AG09309 (cell line): ENCODE measurements around the gene RAI1.

Experiments
- DNase-seq: peaks from one replicate; pipeline ENCODE4 v3.0.0-alpha.2; 2010; ENCODE audit warnings: low read depth
- H3K4me3 ChIP-seq: 2 replicates; pipeline ENCODE4 v1.5.1; 2011; ENCODE audit warnings: mild to moderate bottlenecking, low read depth, low read length, moderate library complexity; ENCODE audit not compliant: control insufficient read depth
- CTCF ChIP-seq: IDR thresholded peaks from 2 replicates; pipeline ENCODE4 v1.5.1; 2011; ENCODE audit warnings: mild to moderate bottlenecking, low read depth, low read length, inconsistent platforms; ENCODE audit not compliant: insufficient read depth, control insufficient read depth; ENCODE audit errors: missing control alignments

RAI1 gene

GRCh38 chr17:17820463-17821158 is 139.4 kb downstream of the RAI1 start:
- H3K4me3 ChIP-seq: no peak overlapping the region
- no peak for DNase-seq
- no peak for TF ChIP-seq CTCF

GRCh38 chr17:17822189-17822588 is 140.9 kb downstream of the RAI1 start:
- TF ChIP-seq CTCF: no peak
- DNase-seq: peak; percentile 58
- no peak overlapping the region for H3K4me3 ChIP-seq

- TF ChIP-seq CTCF: no peak
- H3K4me3 ChIP-seq: no peak overlapping the region
- no peak for DNase-seq
These were observed 141.4 kb downstream of the RAI1 start for GRCh38 chr17:17822616-17823015.

GRCh38 chr17:17823433-17824118 is 142.3 kb downstream of the RAI1 start:
- no peak for TF ChIP-seq CTCF
- no peak for DNase-seq
- peak overlapping the region; percentile 44 for H3K4me3 ChIP-seq

- DNase-seq: no peak
- TF ChIP-seq CTCF: no peak
- peak overlapping the region; percentile 32 for H3K4me3 ChIP-seq
These were observed 143.0 kb downstream of the RAI1 start for GRCh38 chr17:17824119-17824782.

- H3K4me3 ChIP-seq: no peak overlapping the region
- DNase-seq: no peak
- no peak for TF ChIP-seq CTCF
These were observed 143.7 kb downstream of the RAI1 start for GRCh38 chr17:17824783-17825614.
